Measurements from ENCODE around the gene PLA2G4E. TPM values are rescaled to one million over a fixed set of nuclear protein-coding genes. Genes with fewer than 3 reads are reported as not detected.

Gene PLA2G4E
- total RNA-seq, 4 donors from 2014 or later, result not detected

GRCh38 chr15:41955807-41956525 is 64.9 kb downstream of the PLA2G4E start:
- WGBS, 2 donors, result 52 to 56% methylated on average over 21 of the region's 21 CpGs
- Histone ChIP-seq H3K27me3 (no peaks in the 10 kb centered on the region), H3K27ac (peak overlapping the region in 2 of 4 donors; percentile 56 to 60), H3K36me3 (peaks cover 0 to 19% (median 0%) of the 10 kb centered on the region in 3 donors), H3K4me3 (no peak overlapping the region), H3K4me1 (peaks cover 0 to 31% (median 5%) of the 10 kb centered on the region in 4 donors), H3K9me3 (no peaks in the 10 kb centered on the region)
- TF ChIP-seq CTCF (IDR thresholded peaks at IDR 0.05) (no peak), POLR2A (IDR thresholded peaks at IDR 0.05) (no peak), EP300 (IDR thresholded peaks at IDR 0.05) (no peak)
- no peak for DNase-seq (ENCODE audit: low spot score in 2 of 2)

DNA sequence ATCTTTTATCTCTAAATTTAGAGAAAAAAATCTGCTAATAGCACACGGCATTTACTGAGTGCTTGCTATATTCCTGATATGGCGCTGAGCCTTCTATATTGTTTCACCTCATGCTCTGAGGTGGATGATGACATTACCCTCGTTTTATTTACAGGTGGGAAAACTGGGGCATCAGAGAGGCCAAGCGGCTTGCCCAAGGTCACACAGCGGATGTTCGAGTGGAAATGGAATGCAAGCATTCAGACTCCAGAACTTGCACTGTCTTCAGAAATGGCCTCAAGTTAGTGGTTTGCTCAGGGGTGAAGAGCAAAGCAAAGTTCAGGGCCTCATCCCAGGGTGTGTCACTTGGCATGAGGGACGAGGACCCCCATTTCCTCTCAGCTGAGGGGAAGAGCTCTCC is 65.7 kb downstream of the PLA2G4E start:
- no peak for DNase-seq (ENCODE audit: low spot score in 2 of 2)
- peak overlapping the region in 1 of 4 donors; percentile 56 for H3K27ac ChIP-seq
- peaks cover 0 to 19% (median 0%) of the 10 kb centered on the region in 3 donors for H3K36me3 ChIP-seq
- H3K4me3 ChIP-seq, result no peak overlapping the region
- 76 to 90% methylated on average over 7 of the region's 7 CpGs for WGBS, 2 donors
- no peaks in the 10 kb centered on the region for H3K9me3 ChIP-seq
- peaks cover 0 to 39% (median 7%) of the 10 kb centered on the region in 4 donors for H3K4me1 ChIP-seq
- TF ChIP-seq POLR2A (IDR thresholded peaks at IDR 0.05), result no peak
- no peak for TF ChIP-seq EP300 (IDR thresholded peaks at IDR 0.05)
- no peak for TF ChIP-seq CTCF (IDR thresholded peaks at IDR 0.05)
- H3K27me3 ChIP-seq, result no peaks in the 10 kb centered on the region

DNA sequence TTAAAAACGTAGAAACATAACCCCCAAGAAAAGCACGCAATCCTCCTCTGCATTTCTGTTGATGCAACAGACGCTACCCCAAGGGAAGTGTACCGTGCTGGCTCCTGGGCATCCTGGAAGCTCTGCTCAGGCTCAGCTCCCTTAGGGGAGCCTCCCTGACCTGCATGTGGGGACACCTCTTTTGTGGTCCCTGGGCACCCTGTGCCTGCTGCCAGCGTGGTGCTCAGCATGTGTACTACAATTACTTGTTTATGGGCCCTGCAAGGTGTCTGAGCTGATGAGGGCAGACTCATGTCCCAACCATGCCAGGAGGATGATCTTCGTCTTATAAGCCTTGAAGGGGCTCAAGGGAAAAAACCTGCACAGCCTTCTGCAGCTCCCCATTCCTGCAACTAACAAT is 66.8 kb downstream of the PLA2G4E start:
- Histone ChIP-seq H3K36me3 (peaks cover 0 to 19% (median 0%) of the 10 kb centered on the region in 3 donors), H3K4me1 (peaks cover 0 to 50% (median 12%) of the 10 kb centered on the region in 4 donors), H3K4me3 (no peak overlapping the region), H3K9me3 (no peaks in the 10 kb centered on the region), H3K27me3 (no peaks in the 10 kb centered on the region), H3K27ac (no peak overlapping the region)
- DNase-seq (ENCODE audit: low spot score in 2 of 2), result no peak
- 84 to 89% methylated on average over 6 of the region's 6 CpGs for WGBS, 2 donors
- TF ChIP-seq POLR2A (IDR thresholded peaks at IDR 0.05), result no peak
- TF ChIP-seq CTCF (IDR thresholded peaks at IDR 0.05), result no peak
- no peak for TF ChIP-seq EP300 (IDR thresholded peaks at IDR 0.05)

DNA sequence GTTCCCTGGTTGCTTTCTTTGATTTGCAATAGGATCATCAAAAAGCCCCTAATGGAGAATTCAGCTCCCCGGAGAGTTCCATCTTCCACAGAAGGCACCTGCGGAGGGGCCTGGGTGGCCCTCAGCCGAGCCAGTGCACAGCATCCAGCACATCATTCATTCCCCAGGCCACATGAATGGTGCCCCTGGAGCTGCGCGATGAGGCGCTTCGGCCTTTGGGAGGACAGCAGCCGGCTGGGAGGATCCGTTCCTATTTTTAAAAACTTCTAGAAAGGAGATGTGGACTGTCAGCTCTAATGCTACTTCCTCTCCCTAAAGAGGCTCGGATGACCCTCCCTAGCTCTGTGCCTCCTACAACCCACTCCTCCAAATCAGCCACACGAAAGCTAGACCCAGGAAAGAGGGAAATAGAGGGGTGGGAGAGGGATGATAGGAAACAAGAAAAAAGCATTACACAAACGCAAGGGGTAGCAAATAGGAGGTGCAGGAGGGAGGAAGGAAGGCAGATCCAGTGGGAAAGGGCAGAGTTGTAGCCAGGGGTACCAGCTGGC is 68.8 kb downstream of the PLA2G4E start:
- DNase-seq (ENCODE audit: low spot score in 2 of 2), result no peak
- 79 to 90% methylated on average over 12 of the region's 12 CpGs for WGBS, 2 donors
- peaks cover 0 to 47% (median 12%) of the 10 kb centered on the region in 4 donors for H3K4me1 ChIP-seq
- peak overlapping the region in 2 of 4 donors; percentile 55 to 70 for H3K27ac ChIP-seq
- H3K9me3 ChIP-seq, result no peaks in the 10 kb centered on the region
- H3K27me3 ChIP-seq, result no peaks in the 10 kb centered on the region
- peaks cover 0 to 19% (median 0%) of the 10 kb centered on the region in 3 donors for H3K36me3 ChIP-seq
- TF ChIP-seq EP300 (IDR thresholded peaks at IDR 0.05) (no peak), CTCF (IDR thresholded peaks at IDR 0.05) (no peak), POLR2A (IDR thresholded peaks at IDR 0.05) (no peak)
- no peak overlapping the region for H3K4me3 ChIP-seq

- Histone ChIP-seq H3K27me3 (no peaks in the 10 kb centered on the region), H3K9me3 (no peaks in the 10 kb centered on the region), H3K36me3 (peaks cover 0 to 19% (median 0%) of the 10 kb centered on the region in 3 donors), H3K4me1 (peaks cover 0 to 47% (median 12%) of the 10 kb centered on the region in 4 donors), H3K4me3 (no peak overlapping the region), H3K27ac (peak overlapping the region in 2 of 4 donors; percentile 55 to 70)
- no peak for TF ChIP-seq EP300 (IDR thresholded peaks at IDR 0.05)
- TF ChIP-seq POLR2A (IDR thresholded peaks at IDR 0.05), result no peak
- no peak for TF ChIP-seq CTCF (IDR thresholded peaks at IDR 0.05)
- 26 to 32% methylated on average over 2 of the region's 2 CpGs for WGBS, 2 donors
- DNase-seq (ENCODE audit: low spot score in 2 of 2), result no peak
These were observed 69.3 kb downstream of the PLA2G4E start for GRCh38 chr15:41951571-41951970.
